Endothelial cell of umbilical vein (primary cell): ENCODE measurements around the gene ATP6V1G2.

ENCODE experiments used
- CTCF ChIP-seq, 2 donors: IDR thresholded peaks; 1 replicate in 1 of 2; 2 replicates in 1 of 2; pipeline ENCODE4 v1.5.1; 2011; ENCODE audit warnings: low read length in 2 of 2, mild to moderate bottlenecking in 2 of 2, moderate library complexity in 2 of 2, control low read depth in 1 of 2, inconsistent platforms in 1 of 2, low read depth in 1 of 2; ENCODE audit not compliant: insufficient read depth in 1 of 2; ENCODE audit errors: extremely low read depth in 1 of 2
- EZH2 ChIP-seq: IDR thresholded peaks from 2 replicates; pipeline ENCODE4 v1.6.1; 2012; ENCODE audit warnings: borderline replicate concordance, low read depth, mild to moderate bottlenecking, moderate library complexity, low read length, inconsistent platforms; ENCODE audit not compliant: severe bottlenecking
- FOS ChIP-seq: IDR thresholded peaks from 2 replicates; pipeline ENCODE4 v1.6.1; 2011; ENCODE audit warnings: mild to moderate bottlenecking, low read length, moderate library complexity, borderline replicate concordance; ENCODE audit not compliant: insufficient read depth
- JUN ChIP-seq: IDR thresholded peaks from 2 replicates; pipeline ENCODE4 v1.6.1; 2011; ENCODE audit warnings: borderline replicate concordance, low read depth; ENCODE audit not compliant: insufficient read length, insufficient read depth
- MYC ChIP-seq: IDR thresholded peaks from one replicate; pipeline ENCODE4 v1.6.1; 2011; ENCODE audit warnings: mild to moderate bottlenecking, low read depth, low read length
- POLR2A ChIP-seq: IDR thresholded peaks from 2 replicates; pipeline ENCODE4 v1.6.1; 2012; ENCODE audit warnings: low read depth, mild to moderate bottlenecking, control low read depth, low read length
- POLR2AphosphoS5 ChIP-seq: IDR thresholded peaks from 2 replicates; pipeline ENCODE4 v1.6.1; 2012; ENCODE audit warnings: low read depth, mild to moderate bottlenecking, control low read depth, low read length, moderate library complexity; ENCODE audit not compliant: insufficient read depth

DNA sequence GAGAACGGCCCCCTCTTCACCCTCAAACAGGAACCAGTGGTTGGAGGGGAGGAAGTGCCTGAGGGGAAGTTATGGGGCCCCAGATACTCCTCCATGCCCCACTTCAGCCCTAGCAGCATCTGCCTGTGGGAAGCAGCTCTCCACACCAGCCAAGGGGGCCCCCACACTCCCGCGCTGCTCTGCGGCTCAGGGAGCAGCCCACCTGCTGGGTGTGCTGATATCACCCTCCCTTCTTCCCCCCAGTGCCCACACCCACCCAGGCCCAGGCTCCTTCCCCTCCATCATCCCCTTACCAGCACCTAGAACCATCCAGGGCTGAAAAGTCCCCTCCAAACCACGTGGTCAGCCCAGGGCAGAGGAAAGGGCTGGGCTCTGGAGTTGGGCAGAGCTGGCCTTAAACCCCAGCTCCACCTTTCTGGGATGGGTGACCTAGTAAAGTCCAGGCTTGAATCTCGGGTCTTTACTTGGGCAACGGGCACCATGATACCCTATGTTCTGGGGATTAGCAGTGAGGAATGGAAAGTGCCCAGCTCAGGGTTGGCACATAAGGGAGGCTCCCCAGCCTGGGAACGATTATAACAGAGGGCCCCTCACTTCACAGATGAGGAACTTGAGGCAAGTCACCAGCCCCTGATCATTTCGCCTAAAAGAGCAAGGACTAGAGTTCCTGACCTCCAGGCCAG, 40.3 kb upstream of the ATP6V1G2 start:
- TF ChIP-seq CTCF (IDR thresholded peaks at IDR 0.05; ENCODE audit: extremely low read depth in 1 of 2, insufficient read depth in 1 of 2, low read depth in 1 of 2, low read length in 2 of 2) (no peak), POLR2A (no peak), POLR2AphosphoS5 (no peak), MYC (no peak), JUN (no peak), EZH2 (no peak), FOS (no peak)
